ENCODE measurements around the gene ZGLP1. TPM values are rescaled to one million over a fixed set of nuclear protein-coding genes. Genes with fewer than 3 reads are reported as not detected.

ZGLP1 gene
- 10.4 and 11.3 TPM in 2 replicates for total RNA-seq
- long read RNA-seq, result 0 reads

GRCh38 chr19:10309423-10309822 lies at the start of gene ZGLP1:
Gene ZGLP1, minus strand, starts transcription at chr19:10309815.
- Mint-ChIP-seq H3K27ac (ENCODE audit: unreplicated experiment) (no peak within 1 kb of the TSS), H3K27me3 (ENCODE audit: low read depth) (no peaks in the 10 kb centered on the region), H3K4me3 (no peak within 1 kb of the TSS), H3K36me3 (ENCODE audit: low read depth) (no peaks in the 10 kb centered on the region), H3K9me3 (no peaks in the 10 kb centered on the region), H3K4me1 (peaks cover 3% of the 10 kb centered on the region)
- no peak for DNase-seq (ENCODE audit: low read depth, low spot score)
- TF ChIP-seq CTCF (conservative IDR thresholded peaks at IDR 0.05), result no peak

DNA sequence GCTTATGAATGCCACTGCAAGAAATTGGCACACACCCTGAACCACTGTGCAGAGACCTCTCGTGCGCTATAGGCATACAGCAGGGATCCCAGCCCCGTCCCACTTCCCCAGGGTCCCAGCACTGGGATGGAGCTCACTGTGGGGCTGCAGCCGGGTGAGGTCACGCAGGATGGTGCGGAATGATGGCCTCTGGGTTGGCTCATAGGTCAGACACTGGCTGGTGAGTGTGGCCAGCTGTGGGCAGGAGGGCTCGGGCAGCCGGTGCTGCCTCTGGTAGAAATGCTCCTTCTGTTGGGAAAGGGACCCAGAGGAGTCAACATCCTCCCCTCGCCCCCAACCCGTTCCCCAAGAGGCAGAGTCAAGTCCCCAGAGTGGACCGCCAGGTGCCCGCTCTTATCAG lies 46.8 kb upstream of the ZGLP1 start:
- no peaks in the 10 kb centered on the region for H3K27me3 Mint-ChIP-seq (ENCODE audit: low read depth)

GRCh38 chr19:10353793-10354391 lies 44.3 kb upstream of the ZGLP1 start:
- TF ChIP-seq CTCF (conservative IDR thresholded peaks at IDR 0.05), result no peak
- peak; percentile 68 for DNase-seq (ENCODE audit: low read depth, low spot score)
- Mint-ChIP-seq H3K4me1 (peaks cover 16% of the 10 kb centered on the region), H3K27me3 (ENCODE audit: low read depth) (no peaks in the 10 kb centered on the region), H3K9me3 (no peaks in the 10 kb centered on the region), H3K36me3 (ENCODE audit: low read depth) (peaks cover 13% of the 10 kb centered on the region), H3K27ac (ENCODE audit: unreplicated experiment) (no peak overlapping the region), H3K4me3 (no peak overlapping the region)

More for the DNA sequence above, 46.8 kb upstream of the ZGLP1 start:
- no peak for TF ChIP-seq CTCF (conservative IDR thresholded peaks at IDR 0.05)
- H3K4me1 Mint-ChIP-seq, result peaks cover 16% of the 10 kb centered on the region
- H3K9me3 Mint-ChIP-seq, result no peaks in the 10 kb centered on the region
- no peak for DNase-seq (ENCODE audit: low read depth, low spot score)
- peaks cover 13% of the 10 kb centered on the region for H3K36me3 Mint-ChIP-seq (ENCODE audit: low read depth)
- no peak overlapping the region for H3K27ac Mint-ChIP-seq (ENCODE audit: unreplicated experiment)
- no peak overlapping the region for H3K4me3 Mint-ChIP-seq

DNA sequence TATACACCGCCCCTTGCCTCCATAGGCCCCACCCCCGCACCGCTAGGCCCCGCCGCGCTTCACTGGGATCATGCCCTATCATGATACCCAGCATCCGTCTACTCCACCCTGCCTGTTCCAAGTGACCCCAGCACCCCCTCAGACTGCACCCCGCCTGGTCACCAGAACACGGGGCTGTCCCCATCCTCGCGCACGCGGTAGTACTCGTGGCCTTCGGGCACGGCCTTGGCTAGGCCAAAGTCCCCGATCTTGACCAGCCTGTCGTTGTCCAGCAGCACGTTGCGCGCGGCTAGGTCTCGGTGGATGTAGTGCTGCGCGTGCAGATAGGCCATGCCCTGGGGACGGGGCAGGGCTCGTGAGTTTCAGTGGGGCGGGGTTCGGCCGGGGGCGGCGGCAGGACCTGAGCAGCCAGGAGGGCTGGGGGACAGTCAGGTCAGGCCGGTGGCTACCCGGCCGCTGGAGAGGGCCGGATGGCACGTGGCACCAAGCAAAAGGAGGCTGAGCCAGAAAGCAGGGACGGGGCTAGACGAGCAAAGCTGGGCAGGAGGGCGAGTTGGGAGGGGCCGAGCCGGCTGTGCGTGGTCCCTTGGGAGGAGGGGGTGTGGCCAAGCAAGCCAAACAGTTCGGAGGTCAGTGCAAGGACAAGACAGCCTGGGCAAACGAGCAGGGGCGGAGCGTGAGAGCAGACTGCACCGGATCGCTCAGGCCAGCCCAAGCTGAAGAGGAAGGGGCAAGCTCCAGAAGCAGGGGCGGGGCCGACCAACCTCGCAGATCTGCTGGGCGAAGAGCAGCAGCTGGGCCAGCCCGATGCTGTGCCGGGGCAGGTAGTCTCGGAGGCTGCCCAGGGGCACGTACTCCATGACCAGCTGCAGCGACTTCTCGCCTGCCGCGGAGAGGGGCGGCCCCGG lies 43.4 kb upstream of the ZGLP1 start:
- Mint-ChIP-seq H3K4me3 (peak overlapping the region; percentile 49), H3K36me3 (ENCODE audit: low read depth) (peaks cover 13% of the 10 kb centered on the region), H3K27ac (ENCODE audit: unreplicated experiment) (peak overlapping the region; percentile 19), H3K9me3 (no peaks in the 10 kb centered on the region), H3K4me1 (peaks cover 16% of the 10 kb centered on the region), H3K27me3 (ENCODE audit: low read depth) (no peaks in the 10 kb centered on the region)
- no peak for TF ChIP-seq CTCF (conservative IDR thresholded peaks at IDR 0.05)
- DNase-seq (ENCODE audit: low read depth, low spot score), result peak; percentile 59

- no peak overlapping the region for H3K27ac Mint-ChIP-seq (ENCODE audit: unreplicated experiment)
- no peak for DNase-seq (ENCODE audit: low read depth, low spot score)
- H3K4me3 Mint-ChIP-seq, result no peak overlapping the region
- no peaks in the 10 kb centered on the region for H3K36me3 Mint-ChIP-seq (ENCODE audit: low read depth)
- H3K4me1 Mint-ChIP-seq, result no peaks in the 10 kb centered on the region
- TF ChIP-seq CTCF (conservative IDR thresholded peaks at IDR 0.05), result no peak
- no peaks in the 10 kb centered on the region for H3K9me3 Mint-ChIP-seq
- H3K27me3 Mint-ChIP-seq (ENCODE audit: low read depth), result no peaks in the 10 kb centered on the region
These were observed 36.9 kb upstream of the ZGLP1 start for GRCh38 chr19:10346509-10346908.

Data from neural crest cell (in vitro differentiated cells).